Measurements from ENCODE around the gene HSD11B2.

DNA sequence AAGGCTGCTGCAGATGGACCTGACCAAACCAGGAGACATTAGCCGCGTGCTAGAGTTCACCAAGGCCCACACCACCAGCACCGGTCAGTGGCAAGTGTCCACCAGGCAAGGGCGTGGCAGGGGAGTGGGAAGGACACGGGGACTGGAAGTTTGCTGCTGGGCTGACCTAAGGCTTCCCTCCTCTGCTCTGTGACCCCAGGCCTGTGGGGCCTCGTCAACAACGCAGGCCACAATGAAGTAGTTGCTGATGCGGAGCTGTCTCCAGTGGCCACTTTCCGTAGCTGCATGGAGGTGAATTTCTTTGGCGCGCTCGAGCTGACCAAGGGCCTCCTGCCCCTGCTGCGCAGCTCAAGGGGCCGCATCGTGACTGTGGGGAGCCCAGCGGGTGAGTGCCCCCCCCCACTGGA is 4.8 kb downstream of the HSD11B2 start:
- no peak for TF ChIP-seq SUZ12 (IDR thresholded peaks at IDR 0.05; ENCODE audit: low read length)
- TF ChIP-seq GTF2F1 (IDR thresholded peaks at IDR 0.05; ENCODE audit: borderline replicate concordance, low read depth, low read length), result no peak
- TF ChIP-seq CHD2 (IDR thresholded peaks at IDR 0.05; ENCODE audit: low read length), result no peak
- no peak; a peak in 1 of 4 replicates for TF ChIP-seq RAD21 (IDR thresholded peaks at IDR 0.05 in 1 of 2, conservative IDR thresholded peaks at IDR 0.05 in 1 of 2; ENCODE audit: low read depth in 2 of 2, low read length in 2 of 2)
- no peak for TF ChIP-seq SIX5 (IDR thresholded peaks at IDR 0.05; ENCODE audit: low read depth, low read length)
- no peak for TF ChIP-seq HDAC2 (IDR thresholded peaks at IDR 0.05; ENCODE audit: borderline replicate concordance in 1 of 2, low read depth in 2 of 2, low read length in 2 of 2)
- TF ChIP-seq, protein P1, sequence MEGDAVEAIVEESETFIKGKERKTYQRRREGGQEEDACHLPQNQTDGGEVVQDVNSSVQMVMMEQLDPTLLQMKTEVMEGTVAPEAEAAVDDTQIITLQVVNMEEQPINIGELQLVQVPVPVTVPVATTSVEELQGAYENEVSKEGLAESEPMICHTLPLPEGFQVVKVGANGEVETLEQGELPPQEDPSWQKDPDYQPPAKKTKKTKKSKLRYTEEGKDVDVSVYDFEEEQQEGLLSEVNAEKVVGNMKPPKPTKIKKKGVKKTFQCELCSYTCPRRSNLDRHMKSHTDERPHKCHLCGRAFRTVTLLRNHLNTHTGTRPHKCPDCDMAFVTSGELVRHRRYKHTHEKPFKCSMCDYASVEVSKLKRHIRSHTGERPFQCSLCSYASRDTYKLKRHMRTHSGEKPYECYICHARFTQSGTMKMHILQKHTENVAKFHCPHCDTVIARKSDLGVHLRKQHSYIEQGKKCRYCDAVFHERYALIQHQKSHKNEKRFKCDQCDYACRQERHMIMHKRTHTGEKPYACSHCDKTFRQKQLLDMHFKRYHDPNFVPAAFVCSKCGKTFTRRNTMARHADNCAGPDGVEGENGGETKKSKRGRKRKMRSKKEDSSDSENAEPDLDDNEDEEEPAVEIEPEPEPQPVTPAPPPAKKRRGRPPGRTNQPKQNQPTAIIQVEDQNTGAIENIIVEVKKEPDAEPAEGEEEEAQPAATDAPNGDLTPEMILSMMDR (IDR thresholded peaks at IDR 0.05; ENCODE audit: control extremely low read depth in 1 of 3, insufficient read depth in 1 of 3, low read depth in 1 of 3, low read length in 3 of 3), result peak in 2 of 3 experiments; percentile 26 to 34; a peak in 3 of 4 replicates
- no peak for TF ChIP-seq EGR1 (IDR thresholded peaks at IDR 0.05; ENCODE audit: borderline replicate concordance, low read depth, low read length)
- TF ChIP-seq POLR2A (IDR thresholded peaks at IDR 0.05; ENCODE audit: control extremely low read depth in 1 of 2, low read depth in 2 of 2, low read length in 2 of 2), result no peak
- TF ChIP-seq POLR2AphosphoS5 (IDR thresholded peaks at IDR 0.05; ENCODE audit: low read depth, low read length), result 0 out of 2 replicates have a peak, but pooled peaks have one; percentile 18
